Heart right ventricle (tissue), 16 donors: ENCODE results near the gene TBX15. TPM values are rescaled to one million over a fixed set of nuclear protein-coding genes. Genes with fewer than 3 reads are reported as not detected.

ENCODE experiments used
- ATAC-seq, 8 donors: fragments of 200-7000 bp; cut with Tn5 transposase; one replicate each; pipeline ENCODE4 v1.9.1; 2020; ENCODE audit warnings: mild to moderate bottlenecking in 8 of 8, moderate library complexity in 8 of 8, moderate number of reproducible peaks in 1 of 8
- DNase-seq, 2 donors: peaks; one replicate each; pipeline ENCODE4 v3.0.0-alpha.2; 2020
- H3K27ac ChIP-seq, 10 donors: fragments of 200-600 bp; sonication (generic) in 2 of 10; one replicate each; pipeline versions ENCODE4 v1.5.0 to v1.8.0; 2020 to 2022; ENCODE audit warnings: mild to moderate bottlenecking in 3 of 10
- H3K27me3 ChIP-seq, 7 donors: fragments of 200-600 bp; one replicate each; pipeline ENCODE4 v1.8.0; 2021 to 2022; ENCODE audit warnings: mild to moderate bottlenecking in 2 of 7
- H3K36me3 ChIP-seq, 9 donors: fragments of 200-600 bp; sonication (generic) in 1 of 9; one replicate each; pipeline versions ENCODE4 v1.5.0 to v1.8.0; 2020 to 2022; ENCODE audit warnings: mild to moderate bottlenecking in 2 of 9
- H3K4me1 ChIP-seq, 9 donors: fragments of 200-600 bp; sonication (generic) in 1 of 9; one replicate each; pipeline versions ENCODE4 v1.5.0 to v1.8.0; 2020 to 2022; ENCODE audit warnings: mild to moderate bottlenecking in 4 of 9
- H3K4me3 ChIP-seq, 10 donors: fragments of 200-600 bp; sonication (generic) in 2 of 10; one replicate each; pipeline versions ENCODE4 v1.5.0 to v1.8.0; 2020 to 2022; ENCODE audit warnings: mild to moderate bottlenecking in 7 of 10, moderate library complexity in 2 of 10
- H3K9me3 ChIP-seq, 11 donors: fragments of 200-600 bp in 10 of 11; sonication (generic) in 2 of 11; one replicate each; pipeline versions ENCODE4 v1.5.0 to v1.8.0; 2013 to 2022; ENCODE audit warnings: mild to moderate bottlenecking in 2 of 11, control low read depth in 1 of 11, moderate library complexity in 1 of 11
- CTCF ChIP-seq, 9 donors: fragments of 200-600 bp; sonication (generic) in 2 of 9; IDR thresholded peaks; one replicate each; pipeline versions ENCODE4 v1.5.0 to v1.8.0; 2021 to 2022; ENCODE audit warnings: antibody characterized with exemption in 9 of 9, mild to moderate bottlenecking in 5 of 9, moderate library complexity in 1 of 9
- WGBS, 2 donors: extraction: QIAGEN DNeasy Blood & Tissue Kit; methylation state at CpG; one replicate each; pipeline ENCODE4 v1.1.7; 2013; ENCODE audit warnings: inconsistent platforms in 1 of 2; 5-methylcytosine and 5-hydroxymethylcytosine counted together
- intact Hi-C, 10 donors: fragments of 100-400 bp; cut with DNase I; formaldehyde crosslinking; loops; one replicate each; pipeline versions ENCODE4 v1.11.1 to v1.14.2; 2022
- polyA plus RNA-seq, 2 donors: library from polyadenylated mRNA; stranded (reverse); fragments of 200-250 nt; gene quantifications; one replicate each; pipeline ENCODE4 v1.2.3, GENCODE V29; 2013
- total RNA-seq, 10 donors: library from RNA; stranded (reverse); fragmentation: NEBNext Ultra II Directional in 3 of 10; extraction: Animal tissue kit (Norgen Biotek cat#: 25700) in 3 of 10; gene quantifications; one replicate each; pipeline versions ENCODE4 v1.2.1 to v1.2.4, GENCODE V29; 2021 to 2023
- donor health status: Arrhythmogenic right ventricular cardiomyopathy.
- donor health status: ischemic (EF 13 %, LVEDD 7.1; RV severe dilation, severe dysfunction).
- donor health status: healthy with polysubstance abuse.
- donor health status: DM: no; HTN: yes; CAD: no.
- donor health status: DM: no; HTN: no; CAD: no.
- donor health status: ischemic (EF 25% LVEDD 6.9; RV normal size, moderate dysfunction).
- donor health status: ischemic (EF 25% LVEDD 5.7; RV mildly dilated, moderate dysfunction).
- donor health status: healthy.
- donor health status: DM: yes; HTN: yes; CAD: no.
- donor health status: Ischemic cardiomyopathy.
- donor health status: ischemic (EF 35%, LVEDD 5.7; RV mildly dilated, moderate dysfunction).
- donor health status: nonischemic (EF 11% LVEDD 7.7; RV severe dilation, severe dysfunction).
- donor health status: DM: yes; HTN: yes; CAD: no.
- donor health status: PGD.
- donor health status: ischemic (EF 29% LVEDD 5.4; RV normal size, mild dysfunction).
- donor health status: nonischemic (EF 23%, LVEDD 6.1; RV moderate dilation, normal function).

TBX15 gene
- total and polyA plus RNA-seq, 12 donors: 0.18 to 1.1 (median 0.47) TPM

DNA sequence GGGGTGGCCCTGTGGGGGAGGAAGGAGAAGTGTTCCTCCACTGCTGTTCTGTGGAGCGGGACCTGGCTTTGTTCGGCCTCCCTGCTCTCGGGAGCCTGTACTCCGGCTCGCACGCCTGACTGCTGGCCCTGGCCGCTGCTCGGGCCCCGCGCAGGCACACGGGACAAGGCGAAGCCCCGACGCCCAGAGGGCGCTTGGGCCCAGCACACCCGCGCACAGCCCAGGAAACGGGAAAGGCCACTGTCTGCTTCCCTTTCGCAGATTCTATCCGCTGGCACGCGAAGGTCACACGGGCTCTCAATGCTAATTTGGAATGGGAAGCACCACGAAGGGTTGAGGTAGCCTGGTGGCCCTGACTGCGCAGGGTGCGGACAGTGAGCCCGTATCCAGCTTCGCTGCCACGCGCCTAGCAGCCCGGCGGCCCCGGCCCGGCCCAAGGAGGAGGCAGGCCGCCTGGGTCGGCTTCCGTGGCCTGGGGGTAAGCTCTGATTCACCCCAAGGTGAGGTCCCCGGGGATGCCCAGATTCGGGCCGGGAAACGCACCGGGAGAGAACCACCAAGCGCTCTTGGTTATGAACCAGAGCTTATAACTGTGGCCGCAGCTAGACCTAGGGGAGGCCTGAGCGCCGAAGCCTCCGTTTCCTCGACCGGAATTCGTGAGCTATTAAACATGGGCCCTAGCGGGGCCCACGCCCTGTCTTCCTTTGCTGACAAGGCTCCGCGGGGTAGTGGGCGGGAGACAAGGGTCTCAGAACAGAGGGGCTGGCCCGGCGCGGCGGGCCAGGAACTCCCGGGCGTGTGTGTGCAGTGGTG is 19.7 kb upstream of the TBX15 start:
- no peak for DNase-seq
- Histone ChIP-seq H3K4me1 (peaks cover 10 to 32% (median 19%) of the 10 kb centered on the region in 9 donors), H3K27ac (no peak overlapping the region), H3K36me3 (no peaks in the 10 kb centered on the region), H3K9me3 (no peaks in the 10 kb centered on the region), H3K27me3 (peaks cover 23 to 86% (median 71%) of the 10 kb centered on the region in 7 donors), H3K4me3 (peak overlapping the region; percentile 7 to 39 (median 32))
- peak; percentile 25 to 68 (median 48) for ATAC-seq
- TF ChIP-seq CTCF (IDR thresholded peaks at IDR 0.05): no peak
- 8 to 10% methylated on average over 61 of the region's 61 CpGs for WGBS, 2 donors
- intact Hi-C loops: loop anchor here in 9 of 10 donors (1.0 to 10.0 kb wide), 8 partner anchors 703 to 861 kb away; no protein-coding TSS in a partner anchor

DNA sequence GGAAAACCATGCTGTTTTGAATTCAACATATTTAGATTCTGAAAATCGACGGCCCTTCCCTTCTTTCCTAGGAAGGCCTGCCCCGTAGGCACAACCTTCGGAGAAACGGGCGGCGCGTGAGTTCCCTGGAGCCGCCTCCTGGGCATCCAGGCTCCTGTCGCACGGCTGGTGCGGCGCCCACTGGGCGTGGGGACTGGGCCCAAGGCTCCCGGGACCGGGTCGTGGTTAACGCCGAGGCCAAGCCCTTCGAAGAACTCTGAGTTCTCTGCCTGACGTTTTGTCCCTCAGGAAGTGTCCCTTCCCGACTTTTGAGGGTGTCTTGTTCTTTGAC is 19.2 kb upstream of the TBX15 start:
- Histone ChIP-seq H3K9me3 (no peaks in the 10 kb centered on the region), H3K4me3 (peak overlapping the region in 1 of 10 donors; percentile 39), H3K27ac (no peak overlapping the region), H3K27me3 (peaks cover 23 to 91% (median 77%) of the 10 kb centered on the region in 7 donors), H3K36me3 (no peaks in the 10 kb centered on the region), H3K4me1 (peaks cover 10 to 35% (median 19%) of the 10 kb centered on the region in 9 donors)
- 12 to 15% methylated on average over 22 of the region's 22 CpGs for WGBS, 2 donors
- peak in 1 of 8 donors; percentile 34 for ATAC-seq
- no peak for TF ChIP-seq CTCF (IDR thresholded peaks at IDR 0.05)
- DNase-seq: no peak
- intact Hi-C loops: loop anchor here in 7 of 10 donors (2.0 to 10.0 kb wide), 5 partner anchors 785 to 860 kb away; no protein-coding TSS in a partner anchor

- intact Hi-C loops: loop anchor here in 7 of 10 donors (2.0 to 10.0 kb wide), 5 partner anchors 784 to 859 kb away; no protein-coding TSS in a partner anchor
- ATAC-seq (no peak), DNase-seq (no peak)
- Histone ChIP-seq H3K4me3 (peak overlapping the region in 3 of 10 donors; percentile 5 to 20 (median 11)), H3K4me1 (peaks cover 10 to 39% (median 19%) of the 10 kb centered on the region in 9 donors), H3K27ac (no peak overlapping the region), H3K27me3 (peaks cover 23 to 97% (median 81%) of the 10 kb centered on the region in 7 donors), H3K9me3 (no peaks in the 10 kb centered on the region), H3K36me3 (no peaks in the 10 kb centered on the region)
- TF ChIP-seq CTCF (IDR thresholded peaks at IDR 0.05): no peak
- 2 to 3% methylated on average over 80 to 81 of the region's 81 CpGs for whole genome bisulfite sequencing, 2 donors
Measured at GRCh38 chr1:119006406-119007279, 18.5 kb upstream of the TBX15 start.
